ENCODE measurements around the gene TCP1.

DNA sequence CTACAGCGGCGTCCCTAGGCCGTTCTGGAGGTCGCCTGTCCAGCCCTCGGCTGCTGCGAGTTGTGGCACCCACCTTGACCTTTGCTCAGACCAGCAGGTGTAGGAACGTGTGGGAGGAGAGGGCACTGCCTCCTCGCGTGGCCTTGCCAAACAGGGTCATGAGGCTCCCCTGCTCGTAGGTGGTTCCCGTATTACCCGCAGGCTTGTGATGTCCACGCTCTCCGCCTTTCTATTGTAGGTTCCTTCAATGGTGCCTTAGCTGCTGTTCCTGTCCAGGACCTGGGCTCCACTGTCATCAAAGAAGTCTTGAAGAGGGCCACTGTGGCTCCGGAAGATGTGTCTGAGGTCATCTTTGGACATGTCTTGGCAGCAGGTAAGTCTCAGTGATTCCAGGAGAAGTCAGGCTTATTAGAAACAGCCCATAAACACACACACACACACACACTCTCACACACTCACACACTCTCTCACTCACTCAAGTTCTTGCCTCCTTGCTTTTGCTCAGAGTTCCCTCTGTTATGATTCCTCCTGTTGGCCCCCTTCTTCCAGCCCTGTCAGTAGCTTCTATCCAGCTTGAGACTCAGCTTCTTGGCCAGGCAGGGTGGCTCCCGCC is 26.6 kb downstream of the TCP1 start:
- TF ChIP-seq, protein P1, sequence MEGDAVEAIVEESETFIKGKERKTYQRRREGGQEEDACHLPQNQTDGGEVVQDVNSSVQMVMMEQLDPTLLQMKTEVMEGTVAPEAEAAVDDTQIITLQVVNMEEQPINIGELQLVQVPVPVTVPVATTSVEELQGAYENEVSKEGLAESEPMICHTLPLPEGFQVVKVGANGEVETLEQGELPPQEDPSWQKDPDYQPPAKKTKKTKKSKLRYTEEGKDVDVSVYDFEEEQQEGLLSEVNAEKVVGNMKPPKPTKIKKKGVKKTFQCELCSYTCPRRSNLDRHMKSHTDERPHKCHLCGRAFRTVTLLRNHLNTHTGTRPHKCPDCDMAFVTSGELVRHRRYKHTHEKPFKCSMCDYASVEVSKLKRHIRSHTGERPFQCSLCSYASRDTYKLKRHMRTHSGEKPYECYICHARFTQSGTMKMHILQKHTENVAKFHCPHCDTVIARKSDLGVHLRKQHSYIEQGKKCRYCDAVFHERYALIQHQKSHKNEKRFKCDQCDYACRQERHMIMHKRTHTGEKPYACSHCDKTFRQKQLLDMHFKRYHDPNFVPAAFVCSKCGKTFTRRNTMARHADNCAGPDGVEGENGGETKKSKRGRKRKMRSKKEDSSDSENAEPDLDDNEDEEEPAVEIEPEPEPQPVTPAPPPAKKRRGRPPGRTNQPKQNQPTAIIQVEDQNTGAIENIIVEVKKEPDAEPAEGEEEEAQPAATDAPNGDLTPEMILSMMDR (conservative IDR thresholded peaks at IDR 0.05; ENCODE audit: low read depth, low read length), result no peak
- no peak for TF ChIP-seq EZH2 (IDR thresholded peaks at IDR 0.05; ENCODE audit: borderline replicate concordance, low read depth, low read length, poor library complexity, severe bottlenecking)
